Stimulated activated CD8-positive, alpha-beta memory T cell treated with anti-CD3 and anti-CD28 coated beads, Interleukin-7, amount 100 ng/mL, for 24 hours (primary cell): ENCODE results near the gene SPG7.

Source experiments
- DNase-seq: peaks from one replicate; pipeline ENCODE4 v3.0.0-alpha.2; 2020; ENCODE audit warnings: low read depth

SPG7 gene

GRCh38 chr16:89485701-89486246 is 22.4 kb upstream of the SPG7 start:
- DNase-seq, result no peak

DNA sequence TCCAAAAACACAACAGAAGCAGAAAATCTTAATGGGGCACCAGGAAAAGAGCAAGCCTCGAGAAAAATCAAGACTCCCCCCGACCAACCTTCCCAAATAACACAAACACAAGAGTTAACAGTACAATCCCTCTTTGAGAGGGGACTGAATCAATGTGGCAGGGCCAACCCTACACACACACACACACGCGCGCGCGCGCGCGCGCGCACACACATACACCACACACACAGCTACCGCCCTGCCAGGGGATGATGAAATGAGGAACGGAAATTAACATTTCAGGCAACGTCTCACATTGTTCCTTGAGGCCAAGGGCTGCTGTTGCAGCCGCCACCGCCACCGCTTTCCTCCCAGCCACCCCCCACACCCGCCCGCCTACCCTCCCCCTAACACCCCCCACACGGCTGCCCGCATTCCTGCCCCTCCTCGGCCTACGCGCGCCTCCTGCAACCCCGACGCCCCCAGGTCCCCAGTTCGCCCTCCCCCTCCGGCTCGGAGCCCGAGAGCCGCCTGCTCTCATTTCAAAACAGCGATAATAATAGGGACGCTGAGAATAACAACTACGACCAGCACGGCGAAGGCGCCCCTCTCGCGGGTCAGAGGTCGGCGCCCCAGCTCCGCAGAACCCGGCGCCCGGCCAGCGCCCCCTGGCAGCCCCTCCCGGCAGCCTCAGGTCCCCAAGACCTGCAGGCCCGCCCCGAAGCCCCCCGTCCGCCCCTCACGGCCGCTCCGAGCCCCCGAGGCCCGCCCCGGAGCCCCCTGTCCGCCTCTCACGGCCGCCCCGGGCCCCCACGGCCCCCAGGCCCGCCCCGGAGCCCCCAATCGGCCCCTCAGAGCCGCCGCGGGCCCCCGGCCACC is 18.9 kb upstream of the SPG7 start:
- peak; percentile 48 for DNase-seq

DNA sequence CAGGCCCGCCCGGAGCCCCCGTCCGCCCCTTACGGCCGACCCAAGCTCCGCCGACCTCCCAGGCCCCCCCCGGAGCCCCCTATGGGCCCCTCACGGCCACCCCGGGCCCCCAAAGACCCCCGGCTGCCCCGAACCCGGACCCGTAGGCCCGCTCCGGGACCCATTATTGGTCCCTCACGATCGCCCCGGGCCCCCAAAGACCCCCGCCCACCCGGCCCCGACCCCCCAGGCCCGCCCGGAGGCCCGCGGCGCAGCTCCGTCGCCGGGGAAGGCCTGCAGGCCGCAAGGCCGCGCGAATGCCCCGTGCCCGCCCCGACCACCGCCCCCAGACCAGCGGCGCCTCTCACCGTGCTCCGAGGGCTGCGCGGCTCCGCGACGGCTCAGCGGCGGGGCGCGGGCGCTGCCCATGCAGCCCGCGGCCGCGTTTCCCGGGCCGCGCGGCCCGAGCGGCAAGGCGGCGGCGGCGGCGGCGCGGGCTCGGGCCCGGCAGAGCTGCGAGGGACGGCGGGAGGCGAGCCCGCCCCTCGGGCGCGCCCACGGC is 18.2 kb upstream of the SPG7 start:
- no peak for DNase-seq

GRCh38 chr16:89490439-89491237 is 17.6 kb upstream of the SPG7 start, which contains the start of gene ANKRD11:
ANKRD11 (minus strand) TSS chr16:89490561; CDS start chr16:89317019, 173,542 bp downstream.
- peak; percentile 95 for DNase-seq

DNA sequence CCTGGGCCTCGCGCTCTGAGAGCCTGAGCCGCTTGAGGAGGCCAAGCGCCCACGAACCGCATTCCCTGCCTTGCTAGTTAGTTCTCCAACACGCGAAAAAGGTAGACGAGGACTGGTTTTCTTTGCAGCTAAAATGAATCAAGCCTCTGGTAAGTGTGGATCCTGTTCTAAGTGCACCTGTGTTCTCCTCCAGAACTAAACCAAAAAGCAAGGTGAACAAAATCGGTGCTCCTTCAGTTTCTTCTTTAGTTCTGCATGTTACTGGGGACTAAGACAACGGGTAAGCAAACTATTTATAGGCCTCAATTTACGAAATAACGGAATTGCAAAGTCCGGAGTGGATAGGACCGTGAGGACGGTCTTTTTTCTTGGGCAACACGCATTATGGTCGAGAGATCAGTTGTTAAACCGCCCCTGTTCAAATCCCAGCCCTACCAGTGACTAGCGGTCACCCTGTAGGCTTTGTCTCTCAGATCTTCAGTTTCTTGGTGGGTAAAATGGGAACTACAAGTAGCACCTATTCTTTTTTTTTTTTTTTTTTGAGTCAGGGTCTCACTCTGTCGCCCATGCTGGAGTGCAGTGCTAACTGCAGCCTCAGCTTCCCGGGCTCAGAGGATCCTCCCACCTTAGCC is 16.8 kb upstream of the SPG7 start:
- DNase-seq, result no peak

GRCh38 chr16:89491974-89492687 is 16.1 kb upstream of the SPG7 start:
- no peak for DNase-seq

DNA sequence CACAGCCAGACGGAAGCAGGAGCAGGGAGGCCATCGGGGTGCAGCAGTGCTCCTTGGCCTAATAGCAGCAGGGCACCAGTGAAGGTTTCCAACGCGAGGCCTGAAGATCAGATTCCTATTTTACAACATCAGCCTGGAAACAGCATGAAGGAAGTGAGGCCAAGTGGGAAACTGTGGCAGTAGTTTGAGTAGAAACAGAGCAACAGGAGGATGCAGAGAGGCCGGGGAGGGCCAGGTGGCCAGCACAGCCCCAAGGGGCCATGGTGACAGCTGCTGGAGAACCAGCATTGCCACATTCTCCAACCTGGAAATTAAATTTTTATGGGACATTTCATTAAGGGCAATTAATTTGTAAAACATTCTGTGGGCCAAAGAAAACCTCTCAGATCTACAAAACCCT is 14.4 kb upstream of the SPG7 start:
- DNase-seq, result no peak

DNA sequence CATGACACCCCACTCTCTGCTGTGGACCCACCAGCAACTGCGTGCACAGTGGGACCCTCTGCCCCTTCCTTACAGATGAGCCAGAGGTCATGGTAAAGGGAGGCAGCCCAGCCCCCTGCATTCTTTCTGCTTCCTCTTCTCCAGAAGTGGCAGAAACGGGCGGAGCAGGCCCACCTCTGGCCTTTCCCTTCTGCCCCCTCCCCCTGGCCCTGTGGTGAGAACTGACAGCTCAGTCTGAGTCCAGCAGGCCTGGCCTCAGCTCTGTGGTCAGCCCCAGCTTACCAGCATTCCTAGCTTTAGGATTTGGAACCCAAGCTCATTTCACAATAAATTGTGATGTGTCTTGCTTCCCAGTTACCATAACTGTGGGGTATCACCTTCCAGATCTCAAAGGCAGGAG is 13.1 kb upstream of the SPG7 start:
- DNase-seq, result no peak

- DNase-seq, result no peak
Measured at GRCh38 chr16:89498839-89499238, 9.4 kb upstream of the SPG7 start.

DNA sequence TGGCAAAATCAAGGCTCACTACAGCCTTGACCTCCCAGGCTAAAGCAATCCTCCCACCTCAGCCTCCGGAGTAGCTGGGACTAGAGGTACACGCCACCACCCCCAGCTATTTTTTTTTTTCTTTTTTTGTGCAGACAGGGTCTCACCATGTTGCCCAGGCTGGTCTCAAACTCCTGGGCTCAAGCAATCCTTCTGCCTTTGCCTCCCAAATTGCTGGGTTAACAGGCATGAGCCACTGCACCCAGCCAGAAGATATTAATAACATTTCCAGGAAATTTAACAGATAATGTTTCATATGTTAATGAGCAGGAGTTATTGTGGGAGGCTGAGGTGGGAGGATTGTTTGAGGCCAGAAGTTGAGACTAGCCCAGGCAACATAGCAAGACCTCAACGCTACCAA is 8.4 kb upstream of the SPG7 start:
- no peak for DNase-seq

DNA sequence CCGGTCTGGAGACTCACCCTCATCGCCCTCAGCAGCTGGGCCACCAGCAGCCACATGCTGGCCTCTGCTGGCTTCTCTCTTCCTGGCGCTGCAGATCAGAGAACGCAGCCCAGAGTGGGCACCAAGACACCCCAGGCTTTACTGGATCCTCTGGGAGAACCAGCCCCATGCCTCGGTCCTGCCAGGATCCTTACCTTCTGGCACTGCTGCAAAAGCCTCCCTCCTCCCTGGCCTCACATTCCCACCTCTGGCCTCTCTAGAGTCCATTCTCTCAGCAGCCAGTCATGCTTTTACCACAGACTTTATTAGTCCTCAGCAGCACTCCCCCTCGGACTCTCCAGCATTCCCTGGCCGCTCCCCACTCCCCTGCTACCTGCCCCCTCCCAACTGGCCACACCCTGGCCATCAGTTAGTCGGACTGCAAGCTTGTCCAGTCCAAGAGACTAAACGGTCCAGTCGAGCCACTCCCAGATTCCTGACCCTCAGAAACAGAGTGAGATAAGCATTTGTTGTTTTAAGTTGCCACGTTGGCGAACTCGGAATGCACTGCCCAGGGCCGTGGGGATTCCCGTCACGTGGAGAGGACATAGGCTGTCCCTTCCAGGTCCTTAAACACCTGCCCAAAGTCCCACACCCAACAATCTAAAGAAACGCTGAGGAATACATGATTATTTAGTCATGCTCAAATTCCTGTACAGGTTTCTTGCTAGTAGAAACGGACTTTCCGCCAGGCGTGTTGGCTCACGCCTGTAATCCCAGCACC is 5.9 kb upstream of the SPG7 start:
- no peak for DNase-seq

DNA sequence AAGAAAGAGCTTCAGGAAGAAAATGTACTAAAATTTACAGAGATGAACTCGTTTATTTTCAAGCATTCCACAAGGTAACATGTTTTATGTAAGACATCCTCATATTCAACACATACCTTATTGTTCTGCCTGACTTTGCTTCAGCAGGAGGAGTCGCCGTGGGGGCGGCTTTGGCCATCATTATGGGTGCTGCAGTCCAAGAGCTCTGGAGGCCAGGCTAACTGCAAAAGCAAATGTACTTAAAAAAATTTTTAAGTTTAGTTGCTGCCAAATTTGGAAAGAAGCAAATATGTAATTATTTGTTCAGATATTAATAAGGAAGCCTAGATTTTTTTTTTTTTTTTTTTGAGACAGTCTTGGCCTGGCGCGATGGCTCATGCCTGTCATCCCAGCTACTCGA is 4.1 kb upstream of the SPG7 start:
- DNase-seq, result no peak

DNA sequence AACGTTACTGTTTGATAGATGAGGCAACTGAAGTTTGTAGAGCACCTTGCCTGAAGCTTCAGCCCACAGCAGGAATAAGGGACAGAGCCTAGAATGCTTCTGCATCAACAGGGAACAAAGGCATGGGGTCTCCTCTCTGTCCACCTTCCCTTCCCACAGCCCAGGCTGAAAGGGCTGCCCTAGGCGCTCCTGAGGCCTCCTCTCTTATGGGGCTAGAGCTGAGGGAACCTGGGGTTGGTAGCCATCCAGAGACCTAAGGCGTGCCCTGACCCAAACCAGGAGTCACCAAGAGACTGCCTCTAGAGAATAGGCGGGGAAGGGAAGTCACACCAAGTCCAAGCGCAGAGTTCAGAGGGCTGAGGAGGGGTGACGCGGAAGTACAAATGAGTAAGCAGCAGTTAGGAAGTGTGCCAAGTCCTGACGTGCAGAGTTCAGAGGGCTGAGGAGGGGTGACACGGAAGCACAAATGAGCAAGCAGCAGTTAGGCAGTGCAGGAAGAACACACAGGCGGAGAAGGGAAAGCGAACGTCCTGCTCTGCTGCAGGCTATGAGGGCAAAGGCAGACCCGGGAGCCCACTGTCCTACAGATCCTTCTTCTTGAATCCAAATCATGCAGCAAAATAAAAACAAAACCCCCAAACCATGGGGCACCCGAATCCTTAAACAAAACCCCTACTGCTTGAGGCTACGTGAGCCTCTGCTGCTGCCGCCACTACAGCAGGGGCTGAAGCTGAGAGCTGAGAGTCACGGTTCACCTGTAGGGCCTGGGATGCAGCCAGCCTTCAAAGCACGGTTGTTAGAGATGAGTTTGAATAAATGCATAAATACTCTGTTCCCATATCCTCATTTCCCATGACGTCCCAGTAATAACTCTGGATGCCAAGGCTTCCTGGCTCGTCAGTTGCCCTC is 2.7 kb upstream of the SPG7 start:
- peak; percentile 71 for DNase-seq

DNA sequence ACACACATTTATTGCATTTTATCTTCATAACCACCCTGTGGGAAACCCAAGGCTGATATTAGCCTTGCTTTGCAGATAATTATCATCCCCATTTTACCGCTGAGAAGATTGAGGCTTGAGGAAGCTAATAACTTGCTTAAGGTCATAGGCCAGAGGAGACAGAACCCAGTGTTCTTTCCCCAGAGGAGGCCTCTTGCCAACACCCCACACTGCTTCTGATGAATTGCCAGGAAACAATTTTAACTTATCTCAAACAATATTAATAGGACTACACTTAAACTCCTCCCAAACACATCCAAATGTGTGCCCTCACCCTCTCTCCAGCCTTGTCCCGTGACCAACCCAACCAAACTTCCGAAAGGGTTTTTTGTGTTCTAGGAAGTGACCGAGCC is 2.1 kb upstream of the SPG7 start:
- DNase-seq, result no peak

- DNase-seq, result no peak
Measured at GRCh38 chr16:89506791-89507191, 1.4 kb upstream of the SPG7 start.

DNA sequence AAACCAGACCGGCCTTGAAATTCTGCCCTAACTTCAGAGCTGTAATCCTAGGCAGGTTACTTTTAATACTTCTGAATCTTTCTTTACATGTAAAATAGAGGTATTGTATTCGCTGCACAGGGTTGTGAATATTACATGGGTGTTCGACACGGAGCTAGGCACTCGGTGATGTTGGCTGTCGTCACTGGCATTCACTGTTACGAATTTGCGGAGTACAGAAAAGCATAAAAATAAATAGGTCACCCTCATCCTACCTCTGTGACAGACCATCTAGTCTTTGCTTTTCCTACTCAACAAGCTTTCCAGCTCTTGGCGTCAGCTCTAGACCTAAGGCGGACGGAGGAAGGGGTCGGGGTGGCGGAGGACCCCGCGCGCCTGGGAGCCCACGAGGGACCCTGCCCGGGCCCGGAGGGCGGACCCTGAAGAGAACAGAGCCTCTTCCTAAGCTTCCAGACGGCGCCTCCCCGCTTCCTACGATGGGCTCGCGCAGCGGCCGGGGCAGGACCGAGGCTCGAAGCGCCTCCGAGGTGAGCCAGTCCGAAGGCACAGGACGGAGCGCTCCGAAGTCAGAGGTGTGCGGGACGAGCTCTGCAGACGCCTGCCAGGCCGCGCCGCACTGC is 879 bp upstream of the SPG7 start:
- DNase-seq, result no peak

DNA sequence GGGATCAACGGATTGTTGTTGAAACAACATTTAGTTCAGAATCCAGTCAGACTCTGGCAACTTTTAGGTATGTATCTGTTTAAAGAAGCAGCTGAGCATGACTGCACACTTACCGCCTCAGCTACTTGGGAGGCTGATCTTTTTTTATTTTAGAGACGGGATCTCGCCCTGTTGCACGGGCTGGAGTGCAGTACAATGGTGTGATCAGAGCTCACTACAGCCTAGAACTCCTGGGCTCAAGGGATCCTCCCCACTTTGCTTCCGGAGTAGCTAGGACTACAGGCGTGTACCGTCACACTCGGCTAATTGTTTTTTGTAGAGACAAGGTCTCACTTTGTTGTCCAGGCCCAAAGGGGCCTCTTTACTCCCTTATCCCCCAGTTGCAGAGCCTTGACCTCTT is 2.3 kb downstream of the SPG7 start:
- no peak for DNase-seq

DNA sequence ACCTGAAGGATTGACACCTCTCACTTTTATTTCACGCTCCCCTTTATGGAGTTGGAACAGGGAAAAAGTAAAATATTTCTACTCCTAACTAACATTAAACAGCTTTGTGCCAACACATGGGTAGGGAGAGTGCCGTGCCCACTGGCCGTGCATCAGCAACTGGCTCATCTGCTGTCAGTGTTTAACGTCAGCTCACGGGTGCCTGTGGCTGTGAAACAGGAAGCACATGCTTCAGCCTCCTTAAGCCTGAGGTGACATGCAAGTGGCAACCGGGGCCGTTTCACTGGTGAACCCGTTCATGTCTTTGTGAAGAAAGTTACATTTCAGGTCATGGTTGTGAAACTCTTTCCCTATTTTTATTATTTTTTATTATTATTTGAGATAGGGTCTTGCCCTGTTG is 3.2 kb downstream of the SPG7 start:
- DNase-seq, result no peak

- no peak for DNase-seq
Measured at GRCh38 chr16:89512453-89512852, 4.2 kb downstream of the SPG7 start.
